HUES64 (cell line): Measurements from ENCODE around the gene TSPAN4.

Experiments
- H3K27ac ChIP-seq: 2 replicates; pipeline ENCODE4 v1.7.0; 2013; ENCODE audit warnings: low read depth, low read length, inconsistent platforms
- H3K27me3 ChIP-seq: 2 replicates; pipeline ENCODE4 v1.6.1; 2013; ENCODE audit warnings: mild to moderate bottlenecking, low read length; ENCODE audit not compliant: insufficient read depth
- H3K36me3 ChIP-seq: 2 replicates; pipeline ENCODE4 v1.6.1; 2013; ENCODE audit warnings: mild to moderate bottlenecking, low read length; ENCODE audit not compliant: insufficient read depth
- H3K4me1 ChIP-seq: 2 replicates; pipeline ENCODE4 v1.6.1; 2013; ENCODE audit warnings: mild to moderate bottlenecking, low read length, moderate library complexity; ENCODE audit not compliant: insufficient read depth
- H3K4me3 ChIP-seq: 2 replicates; pipeline ENCODE4 v1.5.1; 2013; ENCODE audit warnings: mild to moderate bottlenecking, low read length, moderate library complexity
- H3K9ac ChIP-seq: 2 replicates; pipeline ENCODE4 v1.6.1; 2013; ENCODE audit warnings: mild to moderate bottlenecking, low read depth, low read length
- H3K9me3 ChIP-seq: 2 replicates; pipeline ENCODE4 v1.6.1; 2013; ENCODE audit warnings: low read depth, low read length; ENCODE audit not compliant: insufficient read depth
- WGBS: fragments of 150-250, 120-280 bp; methylation state at CpG from one replicate; pipeline ENCODE4 v1.1.7; 2013; ENCODE audit warnings: missing lambda C conversion rate; 5-methylcytosine and 5-hydroxymethylcytosine counted together

The TSPAN4 gene

GRCh38 chr11:897253-898142 is 54.8 kb downstream of the TSPAN4 start:
- Histone ChIP-seq H3K9me3 (no peaks in the 10 kb centered on the region), H3K4me1 (no peaks in the 10 kb centered on the region), H3K9ac (no peak overlapping the region), H3K4me3 (no peak overlapping the region), H3K36me3 (peaks cover 45% of the 10 kb centered on the region), H3K27me3 (no peaks in the 10 kb centered on the region), H3K27ac (no peak overlapping the region)
- WGBS, result 91% methylated on average over 17 of the region's 17 CpGs

- Histone ChIP-seq H3K9ac (no peak overlapping the region), H3K27ac (no peak overlapping the region), H3K4me1 (no peaks in the 10 kb centered on the region), H3K4me3 (no peak overlapping the region), H3K27me3 (no peaks in the 10 kb centered on the region), H3K36me3 (peaks cover 51% of the 10 kb centered on the region), H3K9me3 (no peaks in the 10 kb centered on the region)
- WGBS, result 87% methylated on average over 10 of the region's 10 CpGs
Measured at GRCh38 chr11:898143-898511, 55.5 kb downstream of the TSPAN4 start.

- Histone ChIP-seq H3K9me3 (no peaks in the 10 kb centered on the region), H3K4me3 (no peak overlapping the region), H3K27me3 (no peaks in the 10 kb centered on the region), H3K4me1 (no peaks in the 10 kb centered on the region), H3K9ac (no peak overlapping the region), H3K36me3 (peaks cover 57% of the 10 kb centered on the region), H3K27ac (no peak overlapping the region)
- WGBS, result 93% methylated on average over 22 of the region's 22 CpGs
Measured at GRCh38 chr11:898540-899190, 56.0 kb downstream of the TSPAN4 start.

GRCh38 chr11:899724-900123 is 57.1 kb downstream of the TSPAN4 start:
- 93% methylated on average over 11 of the region's 11 CpGs for WGBS
- peaks cover 67% of the 10 kb centered on the region for H3K36me3 ChIP-seq

GRCh38 chr11:900545-900944 is 57.9 kb downstream of the TSPAN4 start:
- 95% methylated on average over 7 of the region's 7 CpGs for WGBS
- no peak overlapping the region for H3K9ac ChIP-seq
- no peaks in the 10 kb centered on the region for H3K4me1 ChIP-seq
- H3K9me3 ChIP-seq, result no peaks in the 10 kb centered on the region
- H3K4me3 ChIP-seq, result no peak overlapping the region
- no peaks in the 10 kb centered on the region for H3K27me3 ChIP-seq
- peaks cover 72% of the 10 kb centered on the region for H3K36me3 ChIP-seq
- H3K27ac ChIP-seq, result no peak overlapping the region

More at GRCh38 chr11:899724-900123, 57.1 kb downstream of the TSPAN4 start:
- H3K4me1 ChIP-seq, result no peaks in the 10 kb centered on the region
- no peak overlapping the region for H3K27ac ChIP-seq
- H3K27me3 ChIP-seq, result no peaks in the 10 kb centered on the region
- no peaks in the 10 kb centered on the region for H3K9me3 ChIP-seq
- H3K4me3 ChIP-seq, result no peak overlapping the region
- no peak overlapping the region for H3K9ac ChIP-seq

GRCh38 chr11:901452-902061 is 58.9 kb downstream of the TSPAN4 start:
- H3K4me1 ChIP-seq, result no peaks in the 10 kb centered on the region
- 95% methylated on average over 19 of the region's 19 CpGs for WGBS
- H3K9ac ChIP-seq, result no peak overlapping the region
- no peak overlapping the region for H3K27ac ChIP-seq
- no peak overlapping the region for H3K4me3 ChIP-seq
- H3K36me3 ChIP-seq, result peaks cover 78% of the 10 kb centered on the region
- no peaks in the 10 kb centered on the region for H3K27me3 ChIP-seq
- H3K9me3 ChIP-seq, result no peaks in the 10 kb centered on the region

- Histone ChIP-seq H3K9me3 (no peaks in the 10 kb centered on the region), H3K4me3 (no peak overlapping the region), H3K9ac (no peak overlapping the region), H3K4me1 (no peaks in the 10 kb centered on the region), H3K27ac (no peak overlapping the region), H3K36me3 (peaks cover 77% of the 10 kb centered on the region), H3K27me3 (no peaks in the 10 kb centered on the region)
- 97% methylated on average over 7 of the region's 7 CpGs for WGBS
Measured at GRCh38 chr11:904380-904779, 61.7 kb downstream of the TSPAN4 start.

- no peaks in the 10 kb centered on the region for H3K27me3 ChIP-seq
- no peak overlapping the region for H3K9ac ChIP-seq
- no peak overlapping the region for H3K4me3 ChIP-seq
- no peaks in the 10 kb centered on the region for H3K4me1 ChIP-seq
- 99% methylated on average over 5 of the region's 7 CpGs for WGBS
- no peak overlapping the region for H3K27ac ChIP-seq
- no peaks in the 10 kb centered on the region for H3K9me3 ChIP-seq
- H3K36me3 ChIP-seq, result peaks cover 62% of the 10 kb centered on the region
Measured at GRCh38 chr11:905952-906351, 63.3 kb downstream of the TSPAN4 start.

- Histone ChIP-seq H3K36me3 (peaks cover 45% of the 10 kb centered on the region), H3K9ac (no peak overlapping the region), H3K4me1 (no peaks in the 10 kb centered on the region), H3K27me3 (no peaks in the 10 kb centered on the region), H3K27ac (no peak overlapping the region), H3K9me3 (no peaks in the 10 kb centered on the region), H3K4me3 (no peak overlapping the region)
- 96% methylated on average over 2 of the region's 2 CpGs for WGBS
Measured at GRCh38 chr11:907668-908067, 65.0 kb downstream of the TSPAN4 start.

GRCh38 chr11:908273-908672 is 65.6 kb downstream of the TSPAN4 start:
- Histone ChIP-seq H3K4me1 (no peaks in the 10 kb centered on the region), H3K9me3 (no peaks in the 10 kb centered on the region), H3K4me3 (no peak overlapping the region), H3K36me3 (peaks cover 39% of the 10 kb centered on the region), H3K9ac (no peak overlapping the region), H3K27ac (no peak overlapping the region), H3K27me3 (no peaks in the 10 kb centered on the region)
- WGBS, result 95% methylated on average over 5 of the region's 5 CpGs

- Histone ChIP-seq H3K9me3 (no peaks in the 10 kb centered on the region), H3K4me1 (no peaks in the 10 kb centered on the region), H3K27me3 (no peaks in the 10 kb centered on the region), H3K4me3 (peak overlapping the region; percentile 92; the same call in 1 of the 2 replicates), H3K27ac (no peak overlapping the region), H3K9ac (no peak overlapping the region), H3K36me3 (peaks cover 28% of the 10 kb centered on the region)
- WGBS, result 95% methylated on average over 11 of the region's 11 CpGs
Measured at GRCh38 chr11:909406-909805, 66.8 kb downstream of the TSPAN4 start.
